Amniotic stem cell (primary cell): Measurements from ENCODE around the gene MAP3K13.

Experiments
- DNase-seq: peaks from one replicate; lab custom pipeline; 2025; lab: John Stamatoyannopoulos, UW

The MAP3K13 gene

DNA sequence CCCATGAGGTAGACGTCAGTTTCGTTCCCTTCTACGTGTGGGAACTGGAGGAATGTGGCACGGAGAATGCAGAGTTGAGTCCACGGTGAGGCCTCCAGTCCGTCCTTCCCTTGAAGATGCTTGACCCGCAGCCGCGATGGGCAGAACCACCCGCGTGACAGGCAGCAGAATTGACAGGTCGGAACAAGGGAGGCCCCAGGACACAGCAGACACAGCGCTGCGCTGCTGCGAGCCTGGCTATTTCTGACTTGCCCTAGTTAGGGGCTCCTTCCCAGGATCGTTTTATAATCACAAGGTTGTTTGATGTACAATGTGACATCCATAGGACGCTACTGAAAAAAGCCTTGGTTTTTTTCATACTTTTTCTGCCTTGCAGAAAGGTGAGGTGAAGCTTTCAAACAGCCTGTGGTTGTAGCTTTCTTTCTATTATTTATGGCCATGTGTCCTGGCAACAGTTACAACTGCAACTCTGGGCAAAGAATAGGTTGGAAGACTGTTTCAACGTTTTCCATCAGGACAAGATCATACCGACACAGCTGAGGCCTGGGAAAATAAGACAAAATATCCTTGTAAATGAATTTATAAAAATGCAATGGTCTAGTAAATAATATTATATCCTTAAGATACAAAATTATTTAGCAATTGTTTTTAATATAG lies 145.5 kb downstream of the MAP3K13 start:
- no peak for DNase-seq

DNA sequence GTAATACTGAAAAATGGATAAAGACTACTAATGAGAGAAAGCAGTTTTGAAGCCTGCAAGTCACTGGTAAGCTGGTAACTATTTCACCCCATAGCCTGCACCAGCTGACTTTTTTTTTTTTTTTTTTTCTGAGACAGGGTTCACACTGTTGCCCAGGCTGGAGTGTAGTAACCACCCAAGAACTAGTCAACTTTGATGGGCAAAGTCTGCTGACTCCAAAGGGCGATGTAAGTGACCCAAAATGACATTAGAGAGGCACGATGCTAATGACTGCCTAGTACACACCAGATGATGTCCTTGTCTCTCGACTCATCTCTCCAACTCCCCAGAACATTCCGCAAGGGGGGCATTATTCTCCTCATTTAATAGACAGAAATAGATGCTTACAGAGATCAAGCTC lies 148.8 kb downstream of the MAP3K13 start:
- DNase-seq, result no peak

DNA sequence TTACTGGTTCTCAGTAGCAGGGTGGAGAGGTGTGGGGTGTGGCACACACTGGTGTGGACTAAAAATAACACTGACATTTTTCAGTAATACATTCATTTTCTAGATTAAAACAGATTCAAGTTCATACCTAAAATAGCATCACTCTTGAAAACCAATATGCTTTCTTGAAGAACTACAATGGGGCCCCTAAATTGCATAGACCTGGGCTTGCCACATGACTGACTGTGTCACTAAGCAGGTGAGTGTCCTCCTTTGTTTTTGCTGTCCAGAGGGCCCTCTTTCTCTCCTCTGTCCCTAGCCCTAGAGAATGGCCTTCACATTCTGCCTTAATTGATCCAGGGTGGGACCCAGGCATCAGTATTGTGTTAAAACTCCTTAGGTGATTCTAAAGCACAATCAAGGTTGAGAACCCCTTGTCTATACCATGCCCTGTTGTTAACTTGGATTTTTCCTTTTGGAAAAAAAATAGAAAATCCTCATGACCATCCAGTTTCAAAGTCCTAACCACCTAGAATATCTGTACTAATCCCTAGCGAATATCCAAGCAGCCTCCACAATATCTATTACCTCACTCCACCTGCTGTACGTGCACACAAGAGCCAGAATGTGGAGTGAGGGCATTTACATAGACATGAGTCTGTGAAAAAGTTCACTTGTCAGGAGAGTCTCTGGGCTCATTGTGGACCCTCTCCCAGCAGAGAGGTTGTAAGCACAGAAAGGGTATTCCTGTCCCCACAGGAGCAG lies 154.6 kb downstream of the MAP3K13 start:
- no peak for DNase-seq

DNA sequence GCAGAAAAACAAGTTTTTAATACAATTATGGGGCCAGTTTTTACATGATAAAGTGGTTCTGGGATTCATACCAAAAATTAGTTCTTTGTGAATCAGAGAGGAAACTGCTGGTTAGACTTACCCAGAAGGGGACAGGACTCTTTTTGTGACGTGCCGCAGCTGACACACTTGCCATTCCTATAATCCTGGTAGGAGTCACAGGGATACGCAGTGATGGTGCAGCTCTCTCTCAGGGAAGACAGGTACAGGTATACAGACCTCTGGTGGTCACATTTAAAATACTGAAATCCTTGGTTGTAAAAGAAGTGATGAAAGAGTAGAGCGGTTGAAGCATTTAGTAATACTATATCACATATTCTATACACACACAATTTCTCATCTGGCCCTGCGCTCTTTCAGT lies 156.1 kb downstream of the MAP3K13 start:
- no peak for DNase-seq

DNA sequence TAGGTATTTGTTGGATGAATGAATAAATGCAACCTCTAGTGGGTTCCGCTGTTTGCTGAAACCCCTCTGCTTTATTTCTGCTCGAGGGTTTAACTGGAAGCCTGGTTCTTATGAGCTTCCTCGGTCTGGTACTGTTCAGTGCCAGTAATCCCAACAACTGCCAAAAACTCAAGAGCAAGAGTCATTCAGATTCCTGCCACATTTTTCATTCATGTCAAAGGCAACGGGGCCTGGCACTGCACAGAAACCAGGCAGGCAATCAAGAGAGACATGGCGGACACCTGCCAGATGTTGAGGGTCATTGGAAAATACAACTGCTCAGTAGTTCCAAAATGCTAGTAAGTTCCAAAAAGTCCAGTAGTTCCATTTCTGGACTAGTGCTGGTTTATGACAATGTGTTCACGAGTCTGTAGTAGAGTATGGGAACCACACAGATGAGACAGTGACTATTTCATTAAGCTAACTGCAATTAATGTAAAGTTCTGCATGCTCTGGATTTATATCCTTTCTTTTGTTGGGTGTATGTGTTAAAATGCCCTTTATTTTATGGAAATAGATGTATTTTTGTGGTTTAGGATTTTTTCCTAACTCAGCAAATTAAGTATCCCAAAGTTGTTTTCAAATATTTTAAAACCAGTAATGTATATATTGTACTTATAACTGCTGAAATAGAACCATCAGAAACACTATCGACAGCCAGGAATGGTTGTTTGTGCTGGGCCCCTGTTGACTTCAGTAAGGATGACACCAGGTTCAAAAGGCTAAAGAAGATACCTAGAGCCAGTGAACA lies 158.6 kb downstream of the MAP3K13 start:
- no peak for DNase-seq

DNA sequence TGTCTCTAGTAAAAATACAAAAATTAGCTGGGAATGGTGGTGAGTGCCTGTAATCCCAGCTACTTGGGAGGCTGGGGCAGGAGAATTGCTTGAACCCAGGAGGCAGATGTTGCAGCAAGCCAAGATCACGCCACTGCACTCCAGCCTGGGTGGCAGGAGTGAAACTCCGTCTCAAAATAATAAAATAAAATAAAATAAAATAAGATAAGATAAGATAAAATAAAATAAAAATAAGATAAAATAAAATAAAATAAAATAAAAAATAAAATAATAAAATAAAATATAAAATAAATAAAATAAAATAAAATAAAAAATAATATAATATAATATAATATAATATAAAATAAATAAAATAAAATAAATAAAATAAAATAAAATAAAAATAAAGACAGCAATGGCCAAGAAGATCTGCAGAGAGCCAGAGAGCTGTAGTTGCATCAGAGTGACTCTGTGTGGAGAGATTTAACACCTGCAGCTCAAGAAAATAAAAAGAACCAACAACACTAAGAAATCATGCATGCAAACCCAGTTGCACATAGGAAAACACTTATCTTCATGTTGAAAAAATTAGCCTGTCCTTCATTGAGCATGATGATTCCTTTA lies 163.5 kb downstream of the MAP3K13 start:
- no peak for DNase-seq

DNA sequence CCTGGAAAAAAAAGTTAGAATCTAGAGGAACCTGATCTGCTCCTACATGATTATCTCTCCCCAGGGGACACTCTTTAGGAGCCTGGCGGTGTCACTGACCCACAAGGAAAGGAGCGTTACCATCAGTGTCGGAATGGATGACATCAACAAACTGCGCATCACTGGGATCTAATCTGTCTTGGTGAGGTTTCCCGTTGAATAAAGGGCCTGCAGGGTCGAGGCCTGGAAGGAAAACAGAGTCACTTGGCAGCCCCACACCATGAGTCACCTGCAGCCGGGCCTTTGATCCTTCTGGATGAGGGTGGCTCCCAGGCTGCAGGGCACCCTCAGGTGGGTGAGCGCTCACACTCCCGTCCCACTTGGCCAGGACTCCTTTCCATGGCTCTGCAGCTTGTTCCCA lies 164.4 kb downstream of the MAP3K13 start:
- no peak for DNase-seq

DNA sequence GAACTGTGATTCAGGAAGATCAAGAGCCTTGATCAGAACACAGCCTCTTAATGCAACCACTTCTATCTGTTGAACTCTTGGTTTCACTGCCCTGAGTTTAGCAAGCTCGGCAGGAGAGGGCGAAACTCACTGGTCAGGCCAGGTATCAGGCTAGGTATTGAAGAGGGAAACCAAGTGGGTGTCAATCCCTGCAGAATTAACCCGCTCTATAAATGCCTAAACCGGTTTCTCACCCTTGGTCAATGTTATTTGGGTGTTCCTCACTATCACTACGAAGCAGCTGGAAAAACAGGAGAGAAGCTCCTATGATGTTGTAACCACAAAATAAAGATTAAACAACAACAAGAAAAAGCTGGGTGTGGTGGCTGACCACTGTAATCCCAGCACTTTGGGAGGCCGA lies 165.6 kb downstream of the MAP3K13 start:
- DNase-seq, result no peak

DNA sequence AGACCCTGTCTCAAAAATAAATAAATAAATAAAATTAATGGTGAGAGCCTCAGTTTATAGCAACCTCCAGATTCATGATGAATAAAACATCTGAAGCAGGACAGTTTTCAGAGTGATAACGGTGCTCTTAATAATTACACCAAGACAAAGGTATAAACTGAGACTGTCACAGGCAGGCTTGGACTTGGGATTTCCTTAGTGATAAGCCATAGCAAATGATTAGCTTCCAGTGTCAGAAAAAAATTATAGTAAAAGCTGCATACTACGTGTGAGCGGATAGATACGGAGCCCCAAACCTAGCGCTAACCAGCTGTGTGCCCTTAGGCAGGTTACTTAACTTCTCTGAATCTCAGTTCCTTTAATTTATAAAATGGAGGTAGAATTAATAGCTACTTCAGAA lies 167.9 kb downstream of the MAP3K13 start:
- DNase-seq, result no peak

DNA sequence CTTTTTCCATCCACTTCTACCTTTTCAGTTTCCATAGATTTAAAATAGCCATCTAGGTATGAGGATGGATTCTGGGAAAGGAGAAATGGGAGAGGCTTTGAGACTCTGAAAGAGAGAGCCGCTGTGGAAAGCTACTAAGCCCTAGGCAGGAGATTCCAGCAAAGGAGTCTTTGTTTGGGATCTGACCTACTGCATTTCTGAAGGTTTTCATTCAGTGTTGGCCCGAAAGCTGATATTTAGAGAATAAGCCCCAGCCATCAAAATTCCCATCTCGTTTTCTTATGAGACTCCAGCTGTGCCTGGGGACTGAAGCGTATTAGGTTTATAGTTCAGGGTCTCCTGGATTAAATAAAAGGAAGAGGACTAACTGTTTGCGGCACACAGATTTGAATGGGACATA lies 170.0 kb downstream of the MAP3K13 start:
- no peak for DNase-seq

DNA sequence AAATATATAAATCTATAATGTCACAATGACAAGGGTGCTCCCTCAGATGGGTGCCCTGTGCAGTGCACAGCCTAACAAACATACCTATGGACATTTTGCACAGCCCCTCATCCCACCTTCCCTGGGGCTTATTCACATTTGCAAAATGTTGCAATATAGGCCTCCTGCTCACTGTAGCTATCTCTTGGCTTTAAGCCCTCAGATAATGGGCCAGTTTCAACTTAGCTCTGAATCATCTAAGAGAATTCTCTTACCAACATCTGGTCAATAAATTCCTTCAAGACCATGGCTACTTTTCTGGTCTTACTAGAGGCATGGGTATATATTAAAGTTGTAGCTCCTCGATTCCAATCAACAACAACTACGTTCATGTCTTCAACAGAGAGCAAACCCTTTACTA lies 171.6 kb downstream of the MAP3K13 start:
- no peak for DNase-seq

DNA sequence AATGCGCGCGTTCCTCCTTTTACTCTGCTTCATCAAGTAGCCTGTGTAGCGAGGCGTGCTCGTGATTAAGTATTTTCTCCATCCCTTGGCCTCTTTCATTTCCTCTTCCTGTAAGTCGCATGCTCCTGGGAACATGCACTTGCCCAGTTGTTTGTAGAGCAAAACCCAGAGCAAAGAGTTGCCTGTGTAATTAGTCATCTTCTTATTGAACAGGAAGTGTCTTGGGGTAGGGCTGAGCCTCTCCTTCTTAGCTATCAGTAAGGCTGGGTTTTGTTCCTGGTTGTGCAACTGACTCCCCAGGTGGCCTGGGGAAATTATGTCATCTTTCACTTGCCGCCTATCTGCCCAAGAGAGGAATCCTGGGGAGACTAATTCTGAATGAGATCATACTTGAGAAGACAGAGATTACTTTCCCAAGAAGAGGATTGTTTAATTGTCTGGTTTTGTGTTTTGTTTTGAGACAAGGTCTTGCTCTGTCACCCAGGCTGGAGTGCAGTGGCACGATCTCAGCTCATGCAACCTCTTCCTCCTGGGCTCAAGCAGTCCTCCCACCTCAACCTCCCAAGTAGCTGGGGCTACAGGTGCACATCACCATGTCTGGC lies 174.5 kb downstream of the MAP3K13 start:
- DNase-seq, result no peak
